GM12878 (cell line): Measurements from ENCODE around the gene SP100.

Experiments
- CTCF ChIP-seq, 3 experiments: IDR thresholded peaks in 2 of 3; conservative IDR thresholded peaks in 1 of 3; 2 replicates each; pipeline ENCODE4 v1.5.1; 2011; ENCODE audit warnings: low read depth in 3 of 3, low read length in 3 of 3, mild to moderate bottlenecking in 3 of 3, control low read depth in 2 of 3, moderate library complexity in 2 of 3, inconsistent platforms in 1 of 3, mixed read lengths in 1 of 3; ENCODE audit not compliant: control insufficient read depth in 2 of 3, insufficient read depth in 1 of 3; ENCODE audit errors: extremely low read depth in 1 of 3
- FOXM1 ChIP-seq: IDR thresholded peaks from 2 replicates; pipeline ENCODE4 v1.6.1; 2012; ENCODE audit warnings: low read depth, mild to moderate bottlenecking, inconsistent platforms, low read length, moderate library complexity
- NFIC ChIP-seq: IDR thresholded peaks from 2 replicates; pipeline ENCODE4 v1.6.1; 2012; ENCODE audit warnings: low read depth, mild to moderate bottlenecking, inconsistent platforms, low read length, moderate library complexity
- SMAD1 ChIP-seq: fragments of 450-650 bp; IDR thresholded peaks from 2 replicates; pipeline ENCODE4 v1.6.1; 2018; ENCODE audit warnings: mild to moderate bottlenecking, low read depth; ENCODE audit not compliant: partially characterized antibody
- SRF ChIP-seq, 2 experiments: IDR thresholded peaks; 2 replicates each; pipeline ENCODE4 v1.6.1; 2011; ENCODE audit warnings: low read depth in 2 of 2, low read length in 2 of 2, mild to moderate bottlenecking in 1 of 2, moderate library complexity in 1 of 2

- no peak for TF ChIP-seq SMAD1
- TF ChIP-seq CTCF (IDR thresholded peaks at IDR 0.05 in 2 of 3, conservative IDR thresholded peaks at IDR 0.05 in 1 of 3; ENCODE audit: control insufficient read depth in 2 of 3, extremely low read depth in 1 of 3, insufficient read depth in 1 of 3, low read depth in 3 of 3, low read length in 3 of 3) = no peak
- TF ChIP-seq SRF (IDR thresholded peaks at IDR 0.05; ENCODE audit: low read depth in 2 of 2, low read length in 2 of 2) = no peak
- TF ChIP-seq FOXM1 = peak; percentile 27; the same call in 1 of the 2 replicates
- peak; percentile 59; the same call in 1 of the 2 replicates for TF ChIP-seq NFIC
Measured at GRCh38 chr2:230471074-230471473, 55.1 kb downstream of the SP100 start.
